Measurements from ENCODE around the gene SIRT3.

- TF ChIP-seq CTCF (IDR thresholded peaks at IDR 0.05) (no peak), POLR2A (IDR thresholded peaks at IDR 0.05) (no peak)
Measured at GRCh38 chr11:280706-281485, 44.8 kb upstream of the SIRT3 start.
